GM12892 (cell line): ENCODE measurements around the gene TJP2.

ENCODE experiments used
- POLR2A ChIP-seq: IDR thresholded peaks from 2 replicates; pipeline ENCODE4 v1.6.1; 2011; ENCODE audit warnings: low read depth, low read length, control low read depth
- POLR2AphosphoS5 ChIP-seq: IDR thresholded peaks from 2 replicates; pipeline ENCODE4 v1.6.1; 2011; ENCODE audit warnings: low read depth, low read length, control low read depth

GRCh38 chr9:69223605-69224004 lies 49.5 kb downstream of the TJP2 start:
- TF ChIP-seq POLR2A (no peak), POLR2AphosphoS5 (no peak)
